Urothelium cell line (cell line): Measurements from ENCODE around the gene LTBP2.
"Not testable (repeated sequence)": the region's sequence is repeated elsewhere in the genome, so short reads cannot be mapped to it uniquely, and the experiment has no call there.

Experiments
- DNase-seq: peaks from one replicate; pipeline ENCODE4 v3.0.0; 2011; ENCODE audit warnings: low spot score, mixed read lengths
- FAIRE-seq: peaks from 2 replicates; lab custom pipeline; 2011; peaks lifted over from hg19 to GRCh38; lab: Jason Lieb, UNC

The LTBP2 gene

GRCh38 chr14:74557691-74558090 lies 54.3 kb downstream of the LTBP2 start:
- no peak for FAIRE-seq
- DNase-seq: no peak

- FAIRE-seq: no peak
- DNase-seq: no peak
These were observed 56.5 kb downstream of the LTBP2 start for GRCh38 chr14:74555476-74556050.

- FAIRE-seq: peak; percentile 77
These were observed 57.2 kb downstream of the LTBP2 start for GRCh38 chr14:74554742-74555362.

GRCh38 chr14:74552623-74553022 lies 59.4 kb downstream of the LTBP2 start:
- FAIRE-seq (no peak), DNase-seq (no peak)

More at GRCh38 chr14:74554742-74555362, 57.2 kb downstream of the LTBP2 start:
- DNase-seq: no peak

- no peak for FAIRE-seq
- no peak for DNase-seq
These were observed 60.3 kb downstream of the LTBP2 start for GRCh38 chr14:74551431-74552371.

- no peak for DNase-seq
- no peak for FAIRE-seq
These were observed 61.0 kb downstream of the LTBP2 start for GRCh38 chr14:74551001-74551400.

- no peak for DNase-seq
- peak; percentile 32 for FAIRE-seq
These were observed 62.0 kb downstream of the LTBP2 start for GRCh38 chr14:74550071-74550470.

GRCh38 chr14:74549588-74549987 lies 62.4 kb downstream of the LTBP2 start:
- FAIRE-seq (peak; percentile 17), DNase-seq (no peak)

GRCh38 chr14:74548881-74549280 lies 63.2 kb downstream of the LTBP2 start:
- no peak for FAIRE-seq
- no peak for DNase-seq

- no peak for FAIRE-seq
- no peak for DNase-seq
These were observed 64.6 kb downstream of the LTBP2 start for GRCh38 chr14:74547331-74547927.

- no peak for FAIRE-seq
- DNase-seq: no peak
These were observed 65.6 kb downstream of the LTBP2 start for GRCh38 chr14:74546416-74546815.

GRCh38 chr14:74545386-74545785 lies 66.7 kb downstream of the LTBP2 start:
- no peak for FAIRE-seq
- DNase-seq: no peak

GRCh38 chr14:74543771-74544438 lies 68.1 kb downstream of the LTBP2 start:
- FAIRE-seq: no peak
- DNase-seq: no peak

- DNase-seq (no peak), FAIRE-seq (no peak)
These were observed 69.9 kb downstream of the LTBP2 start for GRCh38 chr14:74542056-74542685.

- DNase-seq (no peak), FAIRE-seq (no peak)
These were observed 70.8 kb downstream of the LTBP2 start for GRCh38 chr14:74541225-74541624.

GRCh38 chr14:74539503-74539902 lies 72.5 kb downstream of the LTBP2 start:
- no peak for FAIRE-seq

GRCh38 chr14:74538411-74539391 lies 73.3 kb downstream of the LTBP2 start:
- no peak for DNase-seq
- peak; percentile 86 for FAIRE-seq

More at GRCh38 chr14:74539503-74539902, 72.5 kb downstream of the LTBP2 start:
- no peak for DNase-seq

GRCh38 chr14:74536336-74536735 lies 75.7 kb downstream of the LTBP2 start:
- not testable (repeated sequence) for DNase-seq, FAIRE-seq

GRCh38 chr14:74535756-74536325 lies 76.2 kb downstream of the LTBP2 start:
- FAIRE-seq: no peak
- DNase-seq: no peak
